HepG2 (cell line): ENCODE measurements around the gene ST14.

Experiments
- ZNF224 ChIP-seq: sonication (generic); formaldehyde crosslinking; IDR thresholded peaks from 2 replicates; pipeline ENCODE4 v1.5.0; 2020; ENCODE audit warnings: mild to moderate bottlenecking, missing genetic modification reagents
- TF ChIP-seq, protein P1 (sequence below): sonication (generic); formaldehyde crosslinking; IDR thresholded peaks from 2 replicates; pipeline ENCODE4 v1.5.1; 2020; ENCODE audit warnings: missing genetic modification reagents, mild to moderate bottlenecking, borderline replicate concordance
- TF ChIP-seq, protein P2 (sequence below): sonication (generic); formaldehyde crosslinking; IDR thresholded peaks from 2 replicates; pipeline ENCODE4 v1.9.0; 2021; ENCODE audit warnings: missing genetic modification reagents, borderline replicate concordance

DNA sequence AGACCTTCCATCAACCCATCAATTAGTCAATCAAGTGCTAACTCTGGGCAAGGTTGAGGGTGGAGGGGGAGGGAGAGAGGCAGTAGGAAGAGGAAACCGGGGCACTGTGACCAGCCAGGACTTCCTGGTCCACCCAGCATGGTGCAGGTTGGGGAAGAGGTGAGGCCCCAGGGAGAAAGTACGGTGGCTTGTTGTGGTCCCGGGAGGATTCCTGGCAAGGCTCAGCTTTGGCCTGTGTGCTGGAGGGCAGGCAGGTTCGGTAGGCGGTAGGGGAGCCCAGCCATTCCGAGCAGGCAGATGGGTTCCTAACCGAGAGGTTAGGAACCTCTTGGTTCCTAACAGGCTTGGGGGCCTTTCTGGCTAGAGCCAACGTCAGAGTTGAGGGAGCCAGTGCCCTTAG is 10.8 kb downstream of the ST14 start:
- TF ChIP-seq, protein P1, sequence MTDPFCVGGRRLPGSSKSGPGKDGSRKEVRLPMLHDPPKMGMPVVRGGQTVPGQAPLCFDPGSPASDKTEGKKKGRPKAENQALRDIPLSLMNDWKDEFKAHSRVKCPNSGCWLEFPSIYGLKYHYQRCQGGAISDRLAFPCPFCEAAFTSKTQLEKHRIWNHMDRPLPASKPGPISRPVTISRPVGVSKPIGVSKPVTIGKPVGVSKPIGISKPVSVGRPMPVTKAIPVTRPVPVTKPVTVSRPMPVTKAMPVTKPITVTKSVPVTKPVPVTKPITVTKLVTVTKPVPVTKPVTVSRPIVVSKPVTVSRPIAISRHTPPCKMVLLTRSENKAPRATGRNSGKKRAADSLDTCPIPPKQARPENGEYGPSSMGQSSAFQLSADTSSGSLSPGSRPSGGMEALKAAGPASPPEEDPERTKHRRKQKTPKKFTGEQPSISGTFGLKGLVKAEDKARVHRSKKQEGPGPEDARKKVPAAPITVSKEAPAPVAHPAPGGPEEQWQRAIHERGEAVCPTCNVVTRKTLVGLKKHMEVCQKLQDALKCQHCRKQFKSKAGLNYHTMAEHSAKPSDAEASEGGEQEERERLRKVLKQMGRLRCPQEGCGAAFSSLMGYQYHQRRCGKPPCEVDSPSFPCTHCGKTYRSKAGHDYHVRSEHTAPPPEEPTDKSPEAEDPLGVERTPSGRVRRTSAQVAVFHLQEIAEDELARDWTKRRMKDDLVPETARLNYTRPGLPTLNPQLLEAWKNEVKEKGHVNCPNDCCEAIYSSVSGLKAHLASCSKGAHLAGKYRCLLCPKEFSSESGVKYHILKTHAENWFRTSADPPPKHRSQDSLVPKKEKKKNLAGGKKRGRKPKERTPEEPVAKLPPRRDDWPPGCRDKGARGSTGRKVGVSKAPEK (CRISPR knock-in tag), result no peak
- TF ChIP-seq, protein P2, sequence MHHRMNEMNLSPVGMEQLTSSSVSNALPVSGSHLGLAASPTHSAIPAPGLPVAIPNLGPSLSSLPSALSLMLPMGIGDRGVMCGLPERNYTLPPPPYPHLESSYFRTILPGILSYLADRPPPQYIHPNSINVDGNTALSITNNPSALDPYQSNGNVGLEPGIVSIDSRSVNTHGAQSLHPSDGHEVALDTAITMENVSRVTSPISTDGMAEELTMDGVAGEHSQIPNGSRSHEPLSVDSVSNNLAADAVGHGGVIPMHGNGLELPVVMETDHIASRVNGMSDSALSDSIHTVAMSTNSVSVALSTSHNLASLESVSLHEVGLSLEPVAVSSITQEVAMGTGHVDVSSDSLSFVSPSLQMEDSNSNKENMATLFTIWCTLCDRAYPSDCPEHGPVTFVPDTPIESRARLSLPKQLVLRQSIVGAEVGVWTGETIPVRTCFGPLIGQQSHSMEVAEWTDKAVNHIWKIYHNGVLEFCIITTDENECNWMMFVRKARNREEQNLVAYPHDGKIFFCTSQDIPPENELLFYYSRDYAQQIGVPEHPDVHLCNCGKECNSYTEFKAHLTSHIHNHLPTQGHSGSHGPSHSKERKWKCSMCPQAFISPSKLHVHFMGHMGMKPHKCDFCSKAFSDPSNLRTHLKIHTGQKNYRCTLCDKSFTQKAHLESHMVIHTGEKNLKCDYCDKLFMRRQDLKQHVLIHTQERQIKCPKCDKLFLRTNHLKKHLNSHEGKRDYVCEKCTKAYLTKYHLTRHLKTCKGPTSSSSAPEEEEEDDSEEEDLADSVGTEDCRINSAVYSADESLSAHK, result no peak
- TF ChIP-seq ZNF224, result no peak
